HG02678 (cell line): ENCODE results near the gene DKK3.
"Not testable (repeated sequence)": the region's sequence is repeated elsewhere in the genome, so short reads cannot be mapped to it uniquely, and the experiment has no call there.

Experiments used
- ATAC-seq: cut with Tn5 transposase; IDR thresholded peaks from one replicate; pipeline ENCODE4 v1.9.1; 2021; ENCODE audit warnings: mild to moderate bottlenecking, moderate library complexity; ENCODE audit not compliant: unreplicated experiment

The DKK3 gene

DNA sequence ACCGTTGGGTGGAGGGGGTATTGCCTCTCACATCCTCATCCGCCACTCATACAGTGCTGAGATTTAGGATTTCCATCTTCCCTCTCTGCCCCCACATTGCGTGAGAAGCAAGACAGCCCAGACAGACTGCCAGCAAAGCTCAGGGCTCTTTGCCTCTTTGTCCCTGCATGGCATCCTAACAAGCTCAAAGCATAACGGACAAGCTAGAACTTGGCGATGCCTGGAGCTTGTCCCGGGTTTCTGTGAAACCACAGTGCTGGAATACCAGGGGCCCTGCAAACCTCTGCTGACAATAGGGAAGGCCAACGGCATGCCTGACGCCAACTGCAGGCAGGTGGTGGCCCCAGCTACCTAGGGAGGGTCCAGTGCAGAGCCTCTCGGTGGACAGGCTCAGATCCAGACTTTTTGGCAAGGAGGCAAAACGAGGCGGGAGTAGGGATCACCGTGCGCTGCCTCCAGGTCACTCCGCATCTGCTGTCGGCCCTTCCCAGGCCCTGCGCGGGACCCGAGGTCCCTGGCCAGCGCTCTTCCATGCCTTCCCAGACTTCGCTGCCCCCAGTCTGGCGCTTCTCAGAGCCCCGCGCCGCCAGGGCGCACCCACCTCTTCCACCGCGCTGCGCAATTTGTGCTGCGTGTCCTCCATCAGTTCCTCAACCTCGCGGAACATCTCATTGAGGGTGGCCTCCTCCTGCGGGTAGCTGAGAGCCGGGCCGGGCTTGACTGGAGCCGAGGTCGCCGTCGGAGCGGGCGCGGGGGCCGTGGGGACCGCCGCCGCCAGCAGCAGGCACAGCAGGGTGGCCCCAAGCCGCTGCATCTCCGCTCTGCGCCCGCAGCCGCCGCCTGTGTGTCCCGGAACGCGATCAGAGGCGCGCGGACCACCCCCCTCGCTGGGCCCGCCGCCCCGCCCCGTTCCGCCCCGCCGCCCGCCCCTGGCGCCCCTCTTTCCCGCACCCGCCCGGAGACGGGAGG is at the start of gene DKK3:
DKK3 (minus strand) TSS at position 858 of the 969 bp plus-strand sequence; CDS start at position 814, 44 bp downstream.
- no peak for ATAC-seq

- no peak for ATAC-seq
Observed at GRCh38 chr11:12057299-12057980, 49.0 kb upstream of the DKK3 start.

DNA sequence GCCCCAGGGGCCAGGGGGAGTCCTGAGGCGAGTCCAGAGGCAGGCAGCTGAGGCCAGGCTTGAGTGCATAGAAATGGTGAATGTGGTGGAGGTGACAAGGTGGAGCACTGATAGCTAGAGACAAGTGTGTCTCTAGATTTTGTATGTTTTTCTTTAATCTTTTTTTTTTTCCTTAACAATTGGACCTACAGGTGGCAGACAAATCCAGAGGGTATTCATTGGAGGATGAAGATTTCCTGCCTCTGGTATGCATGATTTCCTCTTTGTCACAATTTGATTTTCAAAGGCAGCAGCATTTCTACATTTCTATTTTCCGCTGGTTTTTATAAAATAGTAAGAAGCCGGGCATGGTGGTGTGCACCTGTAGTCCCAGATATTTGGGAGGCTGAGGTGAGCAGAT is 47.7 kb upstream of the DKK3 start:
- no peak for ATAC-seq

DNA sequence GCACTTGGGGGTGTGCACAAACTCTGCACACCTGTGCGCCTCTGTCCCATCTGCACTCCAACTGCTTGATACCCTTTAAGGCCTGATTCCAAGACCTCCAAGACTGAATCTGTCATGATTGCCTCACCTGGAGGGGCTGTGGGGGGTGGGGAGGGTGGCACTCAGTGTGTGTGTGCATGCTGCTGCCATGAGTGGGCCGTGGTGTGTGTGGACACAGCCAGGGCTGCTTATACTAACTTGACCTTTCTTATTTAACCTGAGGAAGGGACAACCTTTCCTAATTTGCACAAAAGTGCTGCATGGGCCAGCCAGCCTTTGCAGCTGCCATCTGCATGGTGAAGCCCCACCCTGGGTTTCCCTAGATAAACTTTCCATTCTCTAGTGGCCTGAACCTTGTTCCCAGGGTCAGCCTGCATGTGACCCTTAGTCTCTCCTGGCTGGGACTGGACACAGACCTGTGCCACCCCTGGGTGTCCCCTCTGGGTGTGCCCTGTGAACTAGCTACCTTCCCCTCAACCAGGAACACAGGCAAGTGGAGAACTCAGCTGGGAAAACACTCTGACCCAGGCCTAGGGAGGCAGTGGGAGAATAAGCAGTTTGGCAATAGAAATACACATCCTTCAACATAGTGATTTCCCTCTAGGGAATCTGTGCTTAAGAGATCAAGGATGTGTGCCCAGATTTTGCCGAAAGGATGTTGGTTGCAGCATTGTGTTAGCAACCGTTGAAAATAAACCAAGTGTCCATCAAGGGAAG is 45.4 kb upstream of the DKK3 start:
- no peak for ATAC-seq

GRCh38 chr11:12052676-12053605 is 44.5 kb upstream of the DKK3 start:
- ATAC-seq, result no peak

- ATAC-seq, result no peak
Observed at GRCh38 chr11:12051287-12051662, 42.8 kb upstream of the DKK3 start.

DNA sequence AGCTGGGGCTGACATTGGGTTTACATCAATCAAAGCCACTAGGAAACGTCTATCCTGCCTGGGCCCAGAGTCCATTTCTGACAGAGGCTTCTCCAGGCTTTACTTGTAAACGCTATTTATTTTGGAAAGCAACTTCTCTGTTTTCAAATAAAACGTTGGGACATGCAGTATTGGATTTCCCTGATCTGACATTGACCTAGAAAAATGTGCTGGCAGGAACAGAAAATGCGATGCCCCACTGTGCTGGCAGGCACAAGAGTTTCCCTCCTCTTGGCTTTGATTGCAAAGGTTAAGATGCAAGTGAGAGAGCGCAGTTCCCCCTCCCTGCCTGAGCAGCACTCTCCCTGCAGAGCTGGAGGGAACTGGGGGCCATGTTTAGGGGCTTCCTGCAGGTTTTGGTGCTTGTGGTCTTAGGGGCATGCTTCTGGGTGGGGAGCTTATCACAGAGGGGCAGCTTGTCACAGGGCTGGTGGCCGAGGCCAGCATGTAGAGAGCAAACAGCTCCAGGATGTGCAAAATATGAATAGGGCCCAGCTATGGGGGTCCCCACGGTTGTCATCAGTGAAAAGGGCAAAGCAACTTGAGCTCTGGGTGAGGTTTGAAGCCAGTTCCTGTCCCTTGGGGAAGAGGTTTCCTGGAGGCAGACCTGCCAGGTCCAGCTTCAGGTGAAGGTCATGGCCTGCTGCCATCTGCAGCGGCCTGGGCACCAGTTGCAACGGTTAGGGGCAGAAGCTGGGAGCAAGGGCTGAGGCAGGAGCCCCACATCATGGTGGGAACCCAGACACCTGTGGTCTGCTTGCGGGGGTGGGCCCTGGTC is 42.3 kb upstream of the DKK3 start:
- ATAC-seq, result no peak

DNA sequence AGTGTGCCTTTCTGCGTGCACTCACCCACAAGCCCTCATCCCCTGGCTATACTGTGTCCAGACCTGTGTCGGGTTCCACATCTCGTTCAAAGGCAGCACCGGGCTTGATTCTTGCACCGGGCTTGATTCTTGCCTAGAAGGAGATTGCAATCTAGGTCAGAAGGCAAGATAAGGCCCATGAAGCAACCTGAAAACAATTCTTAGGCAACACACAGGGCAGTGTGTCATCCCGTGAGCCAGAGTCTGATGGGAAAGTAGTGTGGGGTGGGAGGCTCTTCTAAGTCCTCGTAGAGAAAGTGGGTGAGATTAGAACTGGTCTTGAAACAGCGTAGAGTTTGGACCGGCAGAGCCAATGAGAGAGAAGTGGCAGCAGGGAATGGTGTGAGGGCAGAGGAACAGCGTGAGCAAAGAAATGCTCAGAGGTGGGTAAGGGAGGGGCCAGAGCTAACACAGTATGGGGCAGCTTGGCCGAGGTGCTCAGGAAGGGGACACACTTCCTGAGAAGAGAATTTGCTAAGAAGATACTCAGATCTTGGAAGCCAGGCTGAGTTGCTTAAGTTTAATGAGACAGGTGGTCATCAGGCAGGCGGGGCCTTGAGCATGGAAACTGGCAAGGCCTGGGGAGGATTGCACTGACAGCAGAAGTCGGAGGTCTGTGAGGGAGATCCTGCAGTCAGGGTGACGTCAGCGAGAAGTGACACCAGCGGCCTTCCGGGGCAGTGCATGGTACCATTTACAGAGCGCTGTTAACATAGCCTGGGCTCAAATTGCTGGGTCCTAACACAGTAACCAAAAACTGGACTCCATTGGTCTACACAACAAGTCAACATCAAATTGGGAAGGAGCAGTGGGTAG is 40.7 kb upstream of the DKK3 start:
- no peak for ATAC-seq

DNA sequence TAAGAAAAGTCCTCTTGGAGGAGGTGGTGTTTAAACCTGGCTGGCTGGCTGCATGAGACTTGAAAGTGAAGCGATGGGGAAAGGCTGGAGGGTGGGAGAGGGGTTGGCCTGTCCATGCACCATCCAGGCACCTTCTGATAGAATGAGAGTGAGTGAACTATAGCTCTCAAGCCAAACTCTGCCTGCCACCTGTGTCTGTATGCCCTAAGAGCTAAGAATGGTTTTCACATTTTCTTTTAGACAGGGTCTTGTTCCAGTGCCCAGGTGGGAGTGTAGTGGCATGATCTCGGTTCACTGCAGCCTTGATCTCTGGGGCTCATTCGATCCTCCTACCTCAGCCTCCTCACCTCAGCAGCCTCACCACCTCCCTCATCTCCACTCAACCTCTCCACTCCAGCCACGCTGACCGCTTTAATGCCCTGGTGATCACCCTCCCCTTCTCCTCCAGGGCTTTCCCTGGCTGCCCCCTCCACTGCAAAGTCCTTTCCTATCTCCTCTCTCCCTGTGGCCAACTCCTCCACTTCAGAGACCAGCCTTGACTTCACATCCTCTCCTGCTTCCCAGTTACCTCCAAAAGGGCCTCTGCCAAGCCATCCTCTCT is 38.3 kb upstream of the DKK3 start:
- no peak for ATAC-seq

DNA sequence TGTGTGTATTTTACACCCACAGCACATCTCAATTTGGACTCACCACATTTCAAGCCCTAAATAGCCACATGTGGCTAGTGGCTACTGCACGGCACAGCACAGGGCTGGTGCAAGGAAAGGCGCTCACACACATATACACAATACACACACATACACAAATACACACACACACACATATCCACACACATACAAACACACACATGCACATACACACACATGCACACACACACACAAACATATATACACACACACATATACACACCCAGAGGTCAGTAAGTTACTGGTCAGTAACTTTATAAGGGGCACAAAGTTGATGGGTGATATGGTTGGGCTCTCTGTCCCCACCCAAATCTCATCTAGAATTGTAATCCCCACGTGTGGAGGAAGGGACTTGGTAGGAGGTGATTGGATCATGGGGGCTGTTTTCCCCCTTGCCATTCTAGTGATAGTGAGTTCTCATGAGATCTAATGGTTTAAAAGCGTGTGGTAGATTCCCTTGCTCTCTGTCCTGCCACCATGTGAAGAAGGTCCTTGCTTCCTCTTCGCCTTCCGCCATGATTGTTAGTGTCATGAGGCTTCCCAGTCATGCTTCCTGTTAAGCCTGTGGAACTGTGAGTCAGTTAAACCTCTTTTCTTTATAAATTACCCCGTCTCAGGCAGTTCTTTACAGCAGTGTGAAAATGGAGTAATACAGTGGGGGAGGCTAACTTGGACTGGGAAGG is 37.6 kb upstream of the DKK3 start:
- no peak for ATAC-seq

GRCh38 chr11:12044799-12045198 is 36.4 kb upstream of the DKK3 start:
- no peak for ATAC-seq

DNA sequence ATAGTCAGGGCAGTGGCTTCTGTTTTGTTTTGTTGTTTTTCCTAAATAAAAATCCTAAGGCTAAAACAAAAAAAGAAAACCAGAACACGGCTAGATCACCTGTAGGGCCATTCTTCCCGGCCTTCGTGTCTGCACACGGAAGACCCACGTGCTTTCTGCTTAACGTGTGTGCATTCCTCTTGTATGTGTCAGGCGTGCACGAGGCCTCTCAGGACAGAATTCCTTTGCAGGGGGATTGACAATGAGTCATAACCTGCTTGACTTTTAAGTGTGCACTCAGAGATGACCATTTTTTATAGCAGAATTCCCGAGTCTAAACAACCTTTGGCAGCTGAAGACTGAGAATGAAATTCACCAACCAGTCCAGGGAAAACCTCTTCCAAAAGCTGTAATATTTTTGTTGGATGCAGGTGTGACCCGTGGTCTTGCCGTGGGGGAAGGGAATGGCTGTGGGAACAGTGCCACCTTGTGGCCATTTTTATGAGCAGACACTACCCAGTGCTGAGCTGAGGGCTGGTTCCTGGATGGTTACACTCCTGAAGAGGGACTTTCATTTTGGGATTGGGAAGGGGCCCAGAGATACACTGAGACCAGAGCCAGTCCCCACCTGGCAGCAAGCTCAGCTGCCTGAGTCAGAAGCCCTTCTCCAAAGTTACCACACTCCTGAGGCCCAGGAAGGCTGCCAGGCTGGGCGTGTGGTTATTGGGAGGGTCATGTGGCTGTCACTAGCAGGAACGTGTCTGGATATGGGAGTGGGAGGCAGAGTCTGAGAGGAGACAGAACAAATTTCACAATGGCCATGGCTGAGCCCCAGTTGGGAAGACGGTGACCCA is 35.7 kb upstream of the DKK3 start:
- peak; percentile 69 for ATAC-seq

DNA sequence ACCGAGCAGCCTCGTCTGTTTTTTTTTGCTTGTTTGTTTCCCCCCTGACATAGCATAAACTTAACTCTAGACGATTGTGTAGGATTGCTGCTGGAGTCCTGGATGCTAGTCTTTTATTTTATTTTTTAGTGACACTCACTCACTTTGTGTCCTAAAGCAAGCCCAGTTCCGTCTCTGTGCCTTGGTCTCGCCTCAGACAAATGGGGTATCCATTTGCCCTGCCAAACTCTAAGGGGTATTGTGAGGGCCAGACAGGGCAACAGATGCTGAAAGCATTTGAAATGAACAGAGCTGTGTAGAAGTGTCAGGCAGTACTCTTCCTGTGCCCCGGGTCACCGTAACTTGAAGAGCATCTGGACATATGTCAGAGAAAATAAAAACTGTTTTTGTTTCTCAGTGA is 34.8 kb upstream of the DKK3 start:
- no peak for ATAC-seq

DNA sequence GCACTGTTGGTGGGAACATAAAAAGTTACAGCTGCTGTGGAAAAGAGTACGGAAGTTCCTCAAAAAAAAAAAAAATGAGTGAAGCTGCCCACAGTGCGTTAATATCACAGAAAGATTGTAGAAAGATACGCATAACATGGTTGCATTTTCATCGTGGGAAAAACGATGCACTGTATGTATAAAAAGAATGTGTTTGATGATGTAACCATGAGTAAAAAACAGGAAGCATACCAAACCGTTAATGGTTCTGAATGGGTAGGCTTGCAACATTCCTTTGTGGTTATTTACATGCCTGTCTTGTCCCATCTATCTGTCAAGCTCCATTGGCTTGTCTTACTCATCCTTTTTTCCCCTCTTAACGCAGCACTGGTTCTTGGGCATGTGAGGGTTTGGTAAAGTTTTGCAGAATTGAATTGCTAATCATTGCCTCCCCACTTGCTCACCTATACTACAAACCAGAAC is 33.8 kb upstream of the DKK3 start:
- ATAC-seq, result no peak

GRCh38 chr11:12040719-12041118 is 32.3 kb upstream of the DKK3 start:
- ATAC-seq, result not testable (repeated sequence)

GRCh38 chr11:12032968-12033367 is 24.5 kb upstream of the DKK3 start:
- ATAC-seq, result no peak
